ENCODE measurements around the gene CFAP92. TPM values are rescaled to one million over a fixed set of nuclear protein-coding genes. Genes with fewer than 3 reads are reported as not detected.

CFAP92 gene
- total RNA-seq, 2 experiments from 2014 or later, result 0.10 TPM; not detected in 1

GRCh38 chr3:129014793-129015345 lies 21.0 kb upstream of the CFAP92 start:
- POLR2A ChIA-PET, result no interaction called here
- no peaks in the 10 kb centered on the region for H3K9me3 Mint-ChIP-seq
- CTCF ChIA-PET, result interaction anchor here (0.6 to 7.7 kb wide), 8 partner anchors 10 to 225 kb away, joined by 3 to 94 read pairs (median 5); partner anchors contain the start of gene CFAP92
- no peak overlapping the region for H3K4me3 Mint-ChIP-seq
- peak overlapping the region; percentile 98 for H3K27ac Mint-ChIP-seq
- DNase-seq, result no peak
- peaks cover 37% of the 10 kb centered on the region for H3K4me1 Mint-ChIP-seq
- H3K36me3 Mint-ChIP-seq (ENCODE audit: low read depth), result no peaks in the 10 kb centered on the region
- H3K27me3 Mint-ChIP-seq, result no peaks in the 10 kb centered on the region

- CTCF ChIA-PET, result interaction anchor here (0.9 to 7.7 kb wide), 8 partner anchors 11 to 226 kb away, joined by 3 to 94 read pairs (median 6); no protein-coding TSS in a partner anchor
- no peak overlapping the region for H3K4me3 Mint-ChIP-seq
- no peaks in the 10 kb centered on the region for H3K36me3 Mint-ChIP-seq (ENCODE audit: low read depth)
- POLR2A ChIA-PET, result no interaction called here
- DNase-seq, result no peak
- peak overlapping the region; percentile 98 for H3K27ac Mint-ChIP-seq
- H3K9me3 Mint-ChIP-seq, result no peaks in the 10 kb centered on the region
- no peaks in the 10 kb centered on the region for H3K27me3 Mint-ChIP-seq
- peaks cover 37% of the 10 kb centered on the region for H3K4me1 Mint-ChIP-seq
These were observed 20.3 kb upstream of the CFAP92 start for GRCh38 chr3:129014148-129014547.

GRCh38 chr3:129013491-129013891 lies 19.6 kb upstream of the CFAP92 start:
- Mint-ChIP-seq H3K9me3 (no peaks in the 10 kb centered on the region), H3K4me3 (no peak overlapping the region), H3K36me3 (ENCODE audit: low read depth) (no peaks in the 10 kb centered on the region), H3K4me1 (peaks cover 37% of the 10 kb centered on the region), H3K27ac (peak overlapping the region; percentile 0), H3K27me3 (no peaks in the 10 kb centered on the region)
- POLR2A ChIA-PET, result no interaction called here
- DNase-seq, result no peak
- CTCF ChIA-PET, result interaction anchor here (0.5 to 7.7 kb wide), 9 partner anchors 10 to 282 kb away, joined by 3 to 94 read pairs (median 4); no protein-coding TSS in a partner anchor

GRCh38 chr3:129010310-129010956 lies 16.6 kb upstream of the CFAP92 start:
- Mint-ChIP-seq H3K4me3 (no peak overlapping the region), H3K27ac (peak overlapping the region; percentile 10), H3K27me3 (peaks cover 6% of the 10 kb centered on the region), H3K36me3 (ENCODE audit: low read depth) (no peaks in the 10 kb centered on the region), H3K4me1 (peaks cover 26% of the 10 kb centered on the region), H3K9me3 (no peaks in the 10 kb centered on the region)
- ChIA-PET CTCF (interaction anchor here (0.8 to 7.7 kb wide), 5 partner anchors 12 to 43 kb away, joined by 3 to 94 read pairs (median 4); no protein-coding TSS in a partner anchor), POLR2A (no interaction called here)
- DNase-seq, result no peak

GRCh38 chr3:129009266-129009665 lies 15.4 kb upstream of the CFAP92 start:
- no peak for DNase-seq
- Mint-ChIP-seq H3K27me3 (peaks cover 8% of the 10 kb centered on the region), H3K27ac (no peak overlapping the region), H3K4me3 (no peak overlapping the region), H3K36me3 (ENCODE audit: low read depth) (no peaks in the 10 kb centered on the region), H3K9me3 (no peaks in the 10 kb centered on the region), H3K4me1 (peaks cover 23% of the 10 kb centered on the region)
- CTCF ChIA-PET, result interaction anchor here (0.8 to 4.6 kb wide), 7 partner anchors 8 to 236 kb away, joined by 3 to 16 read pairs (median 3); no protein-coding TSS in a partner anchor
- POLR2A ChIA-PET, result no interaction called here

GRCh38 chr3:129007792-129008191 lies 13.9 kb upstream of the CFAP92 start:
- DNase-seq, result no peak
- ChIA-PET CTCF (interaction anchor here (1.2 to 4.6 kb wide), 8 partner anchors 9 to 238 kb away, joined by 3 to 16 read pairs (median 4); no protein-coding TSS in a partner anchor), POLR2A (no interaction called here)
- Mint-ChIP-seq H3K27me3 (peaks cover 18% of the 10 kb centered on the region), H3K4me3 (no peak overlapping the region), H3K4me1 (peaks cover 30% of the 10 kb centered on the region), H3K36me3 (ENCODE audit: low read depth) (no peaks in the 10 kb centered on the region), H3K27ac (no peak overlapping the region), H3K9me3 (no peaks in the 10 kb centered on the region)

- no peak for DNase-seq
- Mint-ChIP-seq H3K27ac (no peak overlapping the region), H3K36me3 (ENCODE audit: low read depth) (no peaks in the 10 kb centered on the region), H3K9me3 (no peaks in the 10 kb centered on the region), H3K4me3 (no peak overlapping the region), H3K27me3 (peaks cover 26% of the 10 kb centered on the region), H3K4me1 (peaks cover 38% of the 10 kb centered on the region)
- ChIA-PET CTCF (interaction anchor here (1.2 to 4.6 kb wide), 6 partner anchors 10 to 20 kb away, joined by 3 to 16 read pairs (median 4); no protein-coding TSS in a partner anchor), POLR2A (interaction anchor here (1.0 kb wide), 1 partner anchor 10 kb away, joined by 3 read pairs; no protein-coding TSS in a partner anchor)
These were observed 13.0 kb upstream of the CFAP92 start for GRCh38 chr3:129006864-129007263.

GRCh38 chr3:129005526-129006303 lies 11.8 kb upstream of the CFAP92 start:
- Mint-ChIP-seq H3K36me3 (ENCODE audit: low read depth) (no peaks in the 10 kb centered on the region), H3K4me1 (peaks cover 40% of the 10 kb centered on the region), H3K4me3 (no peak overlapping the region), H3K27me3 (peaks cover 28% of the 10 kb centered on the region), H3K9me3 (no peaks in the 10 kb centered on the region), H3K27ac (peak overlapping the region; percentile 43)
- POLR2A ChIA-PET, result no interaction called here
- no peak for DNase-seq
- CTCF ChIA-PET, result interaction anchor here (0.6 to 4.6 kb wide), 5 partner anchors 11 to 108 kb away, joined by 3 to 16 read pairs (median 4); no protein-coding TSS in a partner anchor

- POLR2A ChIA-PET, result no interaction called here
- Mint-ChIP-seq H3K36me3 (ENCODE audit: low read depth) (no peaks in the 10 kb centered on the region), H3K27ac (no peak overlapping the region), H3K27me3 (peaks cover 37% of the 10 kb centered on the region), H3K4me3 (no peak overlapping the region), H3K9me3 (no peaks in the 10 kb centered on the region), H3K4me1 (peaks cover 42% of the 10 kb centered on the region)
- no peak for DNase-seq
- CTCF ChIA-PET, result interaction anchor here (0.6 to 3.9 kb wide), 6 partner anchors 9 to 38 kb away, joined by 3 to 31 read pairs (median 5); partner anchors contain the start of gene CFAP92
These were observed 10.9 kb upstream of the CFAP92 start for GRCh38 chr3:129004639-129005295.

GRCh38 chr3:129003578-129004112 lies 9.8 kb upstream of the CFAP92 start:
- CTCF ChIA-PET, result interaction anchor here (0.9 to 3.9 kb wide), 7 partner anchors 8 to 88 kb away, joined by 3 to 31 read pairs (median 3); partner anchors contain the start of gene CFAP92
- Mint-ChIP-seq H3K36me3 (ENCODE audit: low read depth) (no peaks in the 10 kb centered on the region), H3K27me3 (peaks cover 45% of the 10 kb centered on the region), H3K4me1 (peaks cover 50% of the 10 kb centered on the region), H3K27ac (no peak overlapping the region), H3K9me3 (no peaks in the 10 kb centered on the region), H3K4me3 (no peak overlapping the region)
- peak; percentile 49 for DNase-seq
- POLR2A ChIA-PET, result interaction anchor here (0.7 kb wide), 2 partner anchors 110 to 117 kb away, joined by 3 read pairs; no protein-coding TSS in a partner anchor

GRCh38 chr3:129002573-129003569 lies 9.0 kb upstream of the CFAP92 start:
- POLR2A ChIA-PET, result interaction anchor here (0.7 kb wide), 1 partner anchor 111 kb away, joined by 3 read pairs; no protein-coding TSS in a partner anchor
- H3K4me3 Mint-ChIP-seq, result peak overlapping the region; percentile 55
- H3K27me3 Mint-ChIP-seq, result peaks cover 50% of the 10 kb centered on the region
- no peak for DNase-seq
- H3K9me3 Mint-ChIP-seq, result no peaks in the 10 kb centered on the region
- CTCF ChIA-PET, result interaction anchor here (0.7 to 3.9 kb wide), 10 partner anchors 8 to 87 kb away, joined by 3 to 31 read pairs (median 4); no protein-coding TSS in a partner anchor
- peaks cover 56% of the 10 kb centered on the region for H3K4me1 Mint-ChIP-seq
- peak overlapping the region; percentile 57 for H3K27ac Mint-ChIP-seq
- no peaks in the 10 kb centered on the region for H3K36me3 Mint-ChIP-seq (ENCODE audit: low read depth)
